ENCODE results near the gene TMEM132D. TPM values are rescaled to one million over a fixed set of nuclear protein-coding genes. Genes with fewer than 3 reads are reported as not detected.

TMEM132D gene
- total RNA-seq, 5 donors from 2014 or later (not counting 1 experiment from before 2014, with no cell fraction given): not detected

DNA sequence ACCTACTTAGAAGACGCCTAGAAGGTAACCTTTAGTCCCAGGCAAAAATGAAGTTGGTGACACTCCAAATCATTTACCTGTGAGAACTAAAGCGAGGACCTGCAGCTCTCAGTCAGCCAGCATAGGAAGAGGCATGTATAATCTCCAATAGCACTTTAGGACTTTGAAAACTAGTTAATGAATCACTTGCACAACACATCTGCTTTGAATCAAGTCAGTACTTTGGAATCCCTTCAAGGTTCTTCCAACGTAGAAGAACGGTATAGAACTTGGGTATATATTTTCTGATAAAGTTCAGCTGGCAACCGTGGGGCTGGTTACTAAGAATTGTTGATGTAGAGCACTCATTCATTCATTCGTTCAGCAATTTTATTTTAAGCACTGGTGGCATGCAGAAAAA is 251.9 kb downstream of the TMEM132D start:
- ChIA-PET CTCF (no interaction called here), POLR2A (no interaction called here)
- Mint-ChIP-seq H3K4me3 (no peak overlapping the region), H3K9me3 (peaks cover 10 to 20% (median 12%) of the 10 kb centered on the region in 3 donors), H3K27me3 (peaks cover 2 to 4% of the 10 kb centered on the region in 2 donors), H3K27ac (no peak overlapping the region), H3K36me3 (no peaks in the 10 kb centered on the region), H3K4me1 (no peaks in the 10 kb centered on the region)
- Histone ChIP-seq H3K9me3 (no peaks in the 10 kb centered on the region), H3K27me3 (replicated peaks in 1 of 2; ENCODE audit: control insufficient read depth in 2 of 2, extremely low read depth in 1 of 2, insufficient read depth in 2 of 2, low read length in 1 of 2) (no peaks in the 10 kb centered on the region), H3K4me1 (ENCODE audit: control insufficient read depth in 1 of 2, extremely low read depth in 1 of 2, insufficient read depth in 2 of 2, low read length in 2 of 2) (no peaks in the 10 kb centered on the region), H3K27ac (ENCODE audit: low read length) (no peak overlapping the region), H3K4me3 (ENCODE audit: control insufficient read depth in 1 of 2, extremely low read depth in 1 of 2, low read length in 1 of 2) (no peak overlapping the region), H3K36me3 (ENCODE audit: control insufficient read depth in 2 of 2, extremely low read depth in 1 of 2, insufficient read depth in 1 of 2, low read length in 1 of 2) (no peaks in the 10 kb centered on the region)
- no peak for ATAC-seq (replicated peaks in 1 of 4)
- no peak for DNase-seq
- WGBS (ENCODE audit: insufficient coverage): 94% methylated on average over 3 of the region's 6 CpGs

DNA sequence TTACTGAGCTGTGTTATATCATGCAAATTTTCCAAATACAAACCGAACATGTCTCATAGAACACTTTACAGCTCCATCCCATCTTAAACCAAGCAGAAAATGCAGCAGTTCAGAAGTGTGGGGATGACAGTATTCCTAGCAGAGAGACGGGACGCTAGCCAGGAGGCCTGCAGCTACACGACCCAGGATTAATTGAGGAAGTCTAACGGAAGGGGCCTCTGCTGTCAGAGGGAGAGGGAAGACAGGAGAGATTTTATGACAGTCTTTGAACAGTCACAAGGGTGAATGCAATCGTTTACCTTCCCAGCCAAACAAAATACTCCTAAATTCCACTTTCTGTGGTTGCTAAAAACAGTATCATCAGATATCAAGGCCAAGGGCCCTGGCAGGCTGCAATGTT is 261.9 kb downstream of the TMEM132D start:
- Mint-ChIP-seq H3K36me3 (no peaks in the 10 kb centered on the region), H3K27me3 (no peaks in the 10 kb centered on the region), H3K9me3 (peaks cover 0 to 9% (median 9%) of the 10 kb centered on the region in 3 donors), H3K4me3 (no peak overlapping the region), H3K27ac (no peak overlapping the region), H3K4me1 (no peaks in the 10 kb centered on the region)
- whole genome bisulfite sequencing (ENCODE audit: insufficient coverage): 0% methylated on average over 3 of the region's 6 CpGs
- Histone ChIP-seq H3K36me3 (ENCODE audit: control insufficient read depth in 2 of 2, extremely low read depth in 1 of 2, insufficient read depth in 1 of 2, low read length in 1 of 2) (no peaks in the 10 kb centered on the region), H3K27ac (ENCODE audit: low read length) (no peak overlapping the region), H3K4me1 (ENCODE audit: control insufficient read depth in 1 of 2, extremely low read depth in 1 of 2, insufficient read depth in 2 of 2, low read length in 2 of 2) (no peaks in the 10 kb centered on the region), H3K9me3 (no peaks in the 10 kb centered on the region), H3K27me3 (replicated peaks in 1 of 2; ENCODE audit: control insufficient read depth in 2 of 2, extremely low read depth in 1 of 2, insufficient read depth in 2 of 2, low read length in 1 of 2) (no peaks in the 10 kb centered on the region), H3K4me3 (ENCODE audit: control insufficient read depth in 1 of 2, extremely low read depth in 1 of 2, low read length in 1 of 2) (no peak overlapping the region)
- ATAC-seq (replicated peaks in 1 of 4) (no peak), DNase-seq (no peak)
- ChIA-PET CTCF (no interaction called here), POLR2A (no interaction called here)

DNA sequence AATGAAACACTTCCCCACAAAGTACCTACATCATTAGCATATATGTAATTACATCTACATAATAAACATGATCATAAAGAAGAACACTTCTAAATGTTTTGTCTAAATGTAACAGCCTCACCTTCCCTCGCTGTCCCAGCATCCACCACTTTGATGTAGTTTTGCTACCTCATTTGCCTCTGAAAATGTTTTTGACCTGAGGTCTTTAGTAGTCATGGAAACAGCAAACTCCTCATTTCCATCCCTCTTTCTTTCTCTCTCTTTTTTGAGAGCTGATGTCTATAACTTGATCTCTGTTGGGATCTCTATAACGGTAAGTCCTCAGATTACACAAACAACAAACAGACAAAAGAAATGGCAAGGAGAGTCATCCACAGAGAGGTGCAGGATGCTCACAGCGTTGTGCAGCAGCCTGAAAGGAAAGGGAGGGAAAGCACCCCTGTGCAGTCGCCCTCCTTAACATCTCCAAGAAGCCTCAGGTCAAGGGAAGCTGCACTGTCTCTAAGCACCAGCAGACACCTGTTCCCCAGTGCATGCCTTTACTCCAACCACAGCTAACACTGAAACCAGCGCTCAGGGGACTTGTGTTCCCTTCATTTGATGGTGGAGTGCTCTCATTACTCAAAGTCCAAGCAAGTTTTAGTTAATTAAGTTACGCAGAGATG is 268.7 kb downstream of the TMEM132D start:
- Mint-ChIP-seq H3K4me3 (no peak overlapping the region), H3K27ac (no peak overlapping the region), H3K9me3 (peaks cover 0 to 3% (median 0%) of the 10 kb centered on the region in 3 donors), H3K27me3 (peaks cover 0 to 2% of the 10 kb centered on the region in 2 donors), H3K4me1 (no peaks in the 10 kb centered on the region), H3K36me3 (no peaks in the 10 kb centered on the region)
- H3K27ac ChIP-seq (ENCODE audit: low read length): no peak overlapping the region
- DNase-seq (no peak), ATAC-seq (replicated peaks in 1 of 4) (no peak)
- H3K27me3 ChIP-seq (replicated peaks in 1 of 2; ENCODE audit: control insufficient read depth in 2 of 2, extremely low read depth in 1 of 2, insufficient read depth in 2 of 2, low read length in 1 of 2): no peaks in the 10 kb centered on the region
- H3K4me3 ChIP-seq (ENCODE audit: control insufficient read depth in 1 of 2, extremely low read depth in 1 of 2, low read length in 1 of 2): no peak overlapping the region
- H3K9me3 ChIP-seq: no peaks in the 10 kb centered on the region
- CTCF ChIA-PET: no interaction called here
- 0% methylated on average over 3 of the region's 6 CpGs for WGBS (ENCODE audit: insufficient coverage)
- H3K36me3 ChIP-seq (ENCODE audit: control insufficient read depth in 2 of 2, extremely low read depth in 1 of 2, insufficient read depth in 1 of 2, low read length in 1 of 2): no peaks in the 10 kb centered on the region
- POLR2A ChIA-PET: no interaction called here
- H3K4me1 ChIP-seq (ENCODE audit: control insufficient read depth in 1 of 2, extremely low read depth in 1 of 2, insufficient read depth in 2 of 2, low read length in 2 of 2): no peaks in the 10 kb centered on the region

DNA sequence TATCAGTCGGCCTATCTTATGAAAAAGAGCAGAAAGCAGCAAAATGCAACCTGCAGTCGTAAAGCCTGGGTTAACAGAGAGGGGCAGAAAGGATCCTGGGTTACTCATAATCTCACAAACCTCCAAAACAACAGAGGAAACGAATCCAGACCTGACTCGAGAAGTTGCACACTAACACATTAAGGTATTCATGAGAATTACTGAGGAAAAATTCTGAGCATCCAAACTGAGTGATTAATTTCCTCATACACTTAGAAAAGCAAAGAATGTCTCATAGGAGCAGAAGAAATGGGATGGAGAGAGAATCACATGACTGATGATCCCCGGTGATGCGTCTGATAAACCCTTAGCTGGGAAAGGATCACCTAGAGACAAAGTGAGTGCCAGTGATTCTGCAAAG is 272.5 kb downstream of the TMEM132D start:
- ATAC-seq (replicated peaks in 1 of 4) (no peak), DNase-seq (no peak)
- Mint-ChIP-seq H3K4me3 (no peak overlapping the region), H3K4me1 (no peaks in the 10 kb centered on the region), H3K36me3 (no peaks in the 10 kb centered on the region), H3K9me3 (peaks cover 0 to 8% (median 4%) of the 10 kb centered on the region in 3 donors), H3K27me3 (peaks cover 0 to 2% of the 10 kb centered on the region in 2 donors), H3K27ac (no peak overlapping the region)
- Histone ChIP-seq H3K9me3 (no peaks in the 10 kb centered on the region), H3K36me3 (ENCODE audit: control insufficient read depth in 2 of 2, extremely low read depth in 1 of 2, insufficient read depth in 1 of 2, low read length in 1 of 2) (no peaks in the 10 kb centered on the region), H3K27me3 (replicated peaks in 1 of 2; ENCODE audit: control insufficient read depth in 2 of 2, extremely low read depth in 1 of 2, insufficient read depth in 2 of 2, low read length in 1 of 2) (no peaks in the 10 kb centered on the region), H3K27ac (ENCODE audit: low read length) (no peak overlapping the region), H3K4me3 (ENCODE audit: control insufficient read depth in 1 of 2, extremely low read depth in 1 of 2, low read length in 1 of 2) (no peak overlapping the region), H3K4me1 (ENCODE audit: control insufficient read depth in 1 of 2, extremely low read depth in 1 of 2, insufficient read depth in 2 of 2, low read length in 2 of 2) (no peaks in the 10 kb centered on the region)
- ChIA-PET POLR2A (no interaction called here), CTCF (no interaction called here)
- 100% methylated on average over 2 of the region's 6 CpGs for WGBS (ENCODE audit: insufficient coverage)

DNA sequence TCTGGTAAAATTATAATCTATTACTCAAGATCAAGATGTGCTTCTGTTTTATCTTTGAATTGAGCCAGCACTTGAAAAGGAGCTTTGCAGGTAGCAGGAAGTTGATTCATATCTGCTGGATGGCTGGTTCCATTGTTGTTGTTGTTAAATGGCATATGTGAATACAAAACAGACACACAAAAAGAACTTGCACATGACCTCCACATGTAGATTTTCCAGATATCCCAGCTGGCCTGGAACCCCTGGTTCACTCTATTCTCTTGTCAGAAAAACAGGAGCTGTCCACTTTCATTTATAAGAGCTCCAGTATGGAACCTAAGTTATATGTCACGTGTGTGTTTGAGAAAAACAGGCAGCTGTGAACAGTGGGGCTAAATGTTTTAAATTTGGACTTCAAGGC is 273.9 kb downstream of the TMEM132D start:
- Mint-ChIP-seq H3K27ac (no peak overlapping the region), H3K4me3 (no peak overlapping the region), H3K36me3 (no peaks in the 10 kb centered on the region), H3K27me3 (peaks cover 0 to 2% of the 10 kb centered on the region in 2 donors), H3K9me3 (peaks cover 0 to 11% (median 4%) of the 10 kb centered on the region in 3 donors), H3K4me1 (no peaks in the 10 kb centered on the region)
- Histone ChIP-seq H3K4me1 (ENCODE audit: control insufficient read depth in 1 of 2, extremely low read depth in 1 of 2, insufficient read depth in 2 of 2, low read length in 2 of 2) (no peaks in the 10 kb centered on the region), H3K4me3 (ENCODE audit: control insufficient read depth in 1 of 2, extremely low read depth in 1 of 2, low read length in 1 of 2) (no peak overlapping the region), H3K9me3 (no peaks in the 10 kb centered on the region), H3K27ac (ENCODE audit: low read length) (no peak overlapping the region), H3K36me3 (ENCODE audit: control insufficient read depth in 2 of 2, extremely low read depth in 1 of 2, insufficient read depth in 1 of 2, low read length in 1 of 2) (no peaks in the 10 kb centered on the region), H3K27me3 (replicated peaks in 1 of 2; ENCODE audit: control insufficient read depth in 2 of 2, extremely low read depth in 1 of 2, insufficient read depth in 2 of 2, low read length in 1 of 2) (no peaks in the 10 kb centered on the region)
- POLR2A ChIA-PET: no interaction called here
- CTCF ChIA-PET: no interaction called here
- no peak for ATAC-seq (replicated peaks in 1 of 4)
- no CpG with 5 or more reads among the region's 1 CpG for WGBS (ENCODE audit: insufficient coverage)
- no peak for DNase-seq

DNA sequence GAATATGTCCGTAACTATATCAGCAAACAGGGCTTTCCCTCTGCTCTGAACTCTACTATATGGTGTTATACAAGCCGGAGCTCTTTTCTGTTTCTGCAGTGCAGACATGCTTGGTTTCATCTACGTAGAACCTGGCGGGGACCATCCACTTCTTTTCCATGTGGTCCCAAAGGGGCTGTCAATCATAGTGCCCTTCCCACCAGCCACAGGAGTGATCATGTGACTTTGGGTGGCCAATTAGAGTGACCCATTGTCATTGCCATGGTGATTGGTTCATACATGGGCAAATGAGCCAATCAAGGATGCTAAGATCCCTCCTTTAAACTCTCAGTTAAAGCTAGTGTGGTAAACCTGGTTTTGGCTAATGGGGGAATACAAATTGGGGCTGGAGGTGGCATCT is 281.3 kb downstream of the TMEM132D start:
- no peak for DNase-seq
- H3K27me3 Mint-ChIP-seq: no peaks in the 10 kb centered on the region
- no peaks in the 10 kb centered on the region for H3K27me3 ChIP-seq (replicated peaks in 1 of 2; ENCODE audit: control insufficient read depth in 2 of 2, extremely low read depth in 1 of 2, insufficient read depth in 2 of 2, low read length in 1 of 2)
- H3K4me1 Mint-ChIP-seq: no peaks in the 10 kb centered on the region
- H3K9me3 Mint-ChIP-seq: peaks cover 4 to 17% (median 13%) of the 10 kb centered on the region in 3 donors
- ChIA-PET CTCF (no interaction called here), POLR2A (no interaction called here)
- no peaks in the 10 kb centered on the region for H3K4me1 ChIP-seq (ENCODE audit: control insufficient read depth in 1 of 2, extremely low read depth in 1 of 2, insufficient read depth in 2 of 2, low read length in 2 of 2)
- no peak overlapping the region for H3K27ac Mint-ChIP-seq
- WGBS (ENCODE audit: insufficient coverage): 95% methylated on average over 4 of the region's 4 CpGs
- no peak overlapping the region for H3K27ac ChIP-seq (ENCODE audit: low read length)
- H3K36me3 ChIP-seq (ENCODE audit: control insufficient read depth in 2 of 2, extremely low read depth in 1 of 2, insufficient read depth in 1 of 2, low read length in 1 of 2): no peaks in the 10 kb centered on the region
- no peak overlapping the region for H3K4me3 ChIP-seq (ENCODE audit: control insufficient read depth in 1 of 2, extremely low read depth in 1 of 2, low read length in 1 of 2)
- H3K9me3 ChIP-seq: no peaks in the 10 kb centered on the region
- no peak overlapping the region for H3K4me3 Mint-ChIP-seq
- ATAC-seq (replicated peaks in 1 of 4): no peak
- H3K36me3 Mint-ChIP-seq: no peaks in the 10 kb centered on the region

DNA sequence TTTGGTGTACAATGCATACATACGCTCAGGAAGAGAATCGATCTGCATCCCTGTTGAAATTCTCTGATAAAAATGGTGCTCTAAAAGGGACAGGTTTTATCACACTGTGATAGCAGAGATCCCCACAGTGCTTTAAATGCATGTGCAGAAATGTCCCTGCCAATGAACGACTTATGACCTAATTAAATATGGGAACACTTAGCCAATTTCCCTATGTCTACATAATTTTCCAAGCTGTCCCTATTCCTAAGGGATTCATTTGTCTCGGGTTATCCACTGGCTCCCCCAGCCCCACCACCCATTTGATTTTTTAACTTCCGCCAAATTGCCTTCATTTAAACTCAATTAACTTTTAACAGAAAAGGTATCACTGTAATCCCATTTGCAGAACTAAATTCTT is 284.6 kb downstream of the TMEM132D start:
- DNase-seq (no peak), ATAC-seq (replicated peaks in 1 of 4) (no peak)
- Mint-ChIP-seq H3K4me1 (no peaks in the 10 kb centered on the region), H3K27me3 (no peaks in the 10 kb centered on the region), H3K27ac (no peak overlapping the region), H3K4me3 (no peak overlapping the region), H3K36me3 (no peaks in the 10 kb centered on the region), H3K9me3 (peaks cover 10 to 28% (median 11%) of the 10 kb centered on the region in 3 donors)
- Histone ChIP-seq H3K36me3 (ENCODE audit: control insufficient read depth in 2 of 2, extremely low read depth in 1 of 2, insufficient read depth in 1 of 2, low read length in 1 of 2) (no peaks in the 10 kb centered on the region), H3K27me3 (replicated peaks in 1 of 2; ENCODE audit: control insufficient read depth in 2 of 2, extremely low read depth in 1 of 2, insufficient read depth in 2 of 2, low read length in 1 of 2) (no peaks in the 10 kb centered on the region), H3K27ac (ENCODE audit: low read length) (no peak overlapping the region), H3K9me3 (no peaks in the 10 kb centered on the region), H3K4me1 (ENCODE audit: control insufficient read depth in 1 of 2, extremely low read depth in 1 of 2, insufficient read depth in 2 of 2, low read length in 2 of 2) (no peaks in the 10 kb centered on the region), H3K4me3 (ENCODE audit: control insufficient read depth in 1 of 2, extremely low read depth in 1 of 2, low read length in 1 of 2) (no peak overlapping the region)
- CTCF ChIA-PET: no interaction called here
- WGBS (ENCODE audit: insufficient coverage): 63% methylated on average over 1 of the region's 5 CpGs
- POLR2A ChIA-PET: no interaction called here

All from T-cell (primary cell).